ENCODE results near the gene GPRC5D. TPM values are rescaled to one million over a fixed set of nuclear protein-coding genes. Genes with fewer than 3 reads are reported as not detected.
A peak's percentile ranks its signal among the peaks of the same experiment; 100 is the strongest.

The GPRC5D gene
- total RNA-seq, 2 donors from 2014 or later: not detected

- ATAC-seq: no peak
- H3K4me1 Mint-ChIP-seq: no peaks in the 10 kb centered on the region
- H3K27ac Mint-ChIP-seq: no peak overlapping the region
Observed at GRCh38 chr12:12922191-12922616, 29.8 kb downstream of the GPRC5D start.

GRCh38 chr12:12919666-12920435 is 32.1 kb downstream of the GPRC5D start:
- H3K9me3 ChIP-seq (ENCODE audit: control insufficient read depth, low read length, poor library complexity, severe bottlenecking): no peaks in the 10 kb centered on the region
- ATAC-seq (no peak), DNase-seq (no peak)
- Mint-ChIP-seq H3K27me3 (peaks cover 26% of the 10 kb centered on the region), H3K27ac (no peak overlapping the region), H3K36me3 (ENCODE audit: low read depth) (no peaks in the 10 kb centered on the region), H3K4me3 (no peak overlapping the region), H3K4me1 (peaks cover 6% of the 10 kb centered on the region)

More at GRCh38 chr12:12922191-12922616, 29.8 kb downstream of the GPRC5D start:
- no peaks in the 10 kb centered on the region for H3K36me3 Mint-ChIP-seq (ENCODE audit: low read depth)
- no peaks in the 10 kb centered on the region for H3K9me3 ChIP-seq (ENCODE audit: control insufficient read depth, low read length, poor library complexity, severe bottlenecking)
- H3K4me3 Mint-ChIP-seq: no peak overlapping the region
- peaks cover 21% of the 10 kb centered on the region for H3K27me3 Mint-ChIP-seq
- no peak for DNase-seq

- no peak overlapping the region for H3K4me3 Mint-ChIP-seq
- peaks cover 6% of the 10 kb centered on the region for H3K4me1 Mint-ChIP-seq
- H3K27me3 Mint-ChIP-seq: peaks cover 31% of the 10 kb centered on the region
- no peaks in the 10 kb centered on the region for H3K9me3 ChIP-seq (ENCODE audit: control insufficient read depth, low read length, poor library complexity, severe bottlenecking)
- H3K36me3 Mint-ChIP-seq (ENCODE audit: low read depth): no peaks in the 10 kb centered on the region
- DNase-seq: no peak
- no peak overlapping the region for H3K27ac Mint-ChIP-seq
- ATAC-seq: no peak
Observed at GRCh38 chr12:12918781-12919389, 33.1 kb downstream of the GPRC5D start.

DNA sequence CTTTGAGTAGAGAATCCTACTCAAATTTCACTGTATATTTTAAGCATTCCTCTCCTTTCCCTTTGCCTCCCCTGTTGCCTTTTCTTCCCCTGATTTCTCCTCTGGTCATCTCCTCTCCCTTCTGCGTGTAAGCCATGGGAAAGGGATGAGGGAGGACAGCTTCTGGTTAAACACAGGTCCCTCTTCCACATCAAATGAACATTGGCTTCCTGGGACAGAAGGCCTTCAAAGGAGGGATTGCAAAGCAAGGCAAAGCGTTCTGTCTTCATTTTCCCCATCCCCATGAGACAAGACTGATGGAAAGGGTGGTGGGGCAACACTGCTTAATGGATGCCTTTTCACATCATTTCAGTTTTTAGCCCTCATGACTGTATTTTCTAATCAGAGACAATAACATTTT is 34.5 kb downstream of the GPRC5D start:
- Mint-ChIP-seq H3K4me3 (no peak overlapping the region), H3K27me3 (peaks cover 38% of the 10 kb centered on the region), H3K4me1 (peaks cover 6% of the 10 kb centered on the region), H3K36me3 (ENCODE audit: low read depth) (no peaks in the 10 kb centered on the region), H3K27ac (no peak overlapping the region)
- H3K9me3 ChIP-seq (ENCODE audit: control insufficient read depth, low read length, poor library complexity, severe bottlenecking): no peaks in the 10 kb centered on the region
- no peak for DNase-seq
- no peak for ATAC-seq

GRCh38 chr12:12916135-12916944 is 35.6 kb downstream of the GPRC5D start:
- Mint-ChIP-seq H3K27ac (no peak overlapping the region), H3K36me3 (ENCODE audit: low read depth) (no peaks in the 10 kb centered on the region), H3K27me3 (peaks cover 38% of the 10 kb centered on the region), H3K4me3 (peak overlapping the region; percentile 25), H3K4me1 (peaks cover 6% of the 10 kb centered on the region)
- H3K9me3 ChIP-seq (ENCODE audit: control insufficient read depth, low read length, poor library complexity, severe bottlenecking): no peaks in the 10 kb centered on the region
- ATAC-seq: peak; percentile 100
- peak; percentile 59 to 84 (median 68) for DNase-seq

DNA sequence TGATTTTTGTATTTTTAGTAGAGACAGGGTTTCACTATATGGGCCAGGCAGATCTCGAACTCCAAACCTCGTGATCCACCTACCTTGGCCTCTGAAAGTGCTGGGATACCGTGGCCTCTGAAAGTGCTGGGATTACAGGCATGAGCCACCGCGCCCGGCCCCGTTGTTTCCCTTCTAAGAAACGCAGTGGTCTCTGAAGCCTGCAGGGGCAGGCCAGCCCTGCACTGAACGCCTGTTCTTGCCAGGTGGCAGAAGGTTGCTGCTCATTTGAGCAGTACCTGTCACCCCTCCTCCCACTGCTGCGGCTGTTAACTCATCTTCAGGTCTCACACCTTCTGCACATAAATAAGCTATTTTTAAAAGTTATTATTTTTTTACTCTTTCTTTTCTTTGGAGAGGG is 36.3 kb downstream of the GPRC5D start:
- H3K36me3 Mint-ChIP-seq (ENCODE audit: low read depth): no peaks in the 10 kb centered on the region
- H3K4me1 Mint-ChIP-seq: peaks cover 7% of the 10 kb centered on the region
- peaks cover 38% of the 10 kb centered on the region for H3K27me3 Mint-ChIP-seq
- no peaks in the 10 kb centered on the region for H3K9me3 ChIP-seq (ENCODE audit: control insufficient read depth, low read length, poor library complexity, severe bottlenecking)
- H3K27ac Mint-ChIP-seq: no peak overlapping the region
- ATAC-seq (no peak), DNase-seq (no peak)
- H3K4me3 Mint-ChIP-seq: no peak overlapping the region

DNA sequence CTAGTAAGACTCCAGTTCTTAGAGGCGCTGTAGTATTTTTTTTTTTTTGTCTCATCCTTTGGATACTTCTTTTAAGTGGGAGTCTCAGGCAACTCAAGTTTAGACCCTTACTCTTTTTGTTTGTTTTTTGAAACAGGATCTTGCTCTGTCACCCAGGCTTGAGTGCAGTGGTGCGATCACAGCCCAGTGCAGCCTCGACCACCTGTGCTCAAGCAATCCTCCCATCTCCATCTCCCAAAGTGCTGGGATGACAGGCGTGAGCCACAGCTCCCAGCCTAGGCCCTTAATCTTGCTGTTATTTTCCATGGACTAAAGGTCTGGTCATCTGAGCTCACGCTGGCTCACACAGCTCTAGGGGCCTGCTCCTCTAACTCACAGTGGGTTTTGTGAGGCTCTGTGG is 39.3 kb downstream of the GPRC5D start:
- DNase-seq: no peak
- Mint-ChIP-seq H3K27ac (no peak overlapping the region), H3K36me3 (ENCODE audit: low read depth) (no peaks in the 10 kb centered on the region), H3K27me3 (peaks cover 23% of the 10 kb centered on the region), H3K4me1 (peaks cover 22% of the 10 kb centered on the region), H3K4me3 (no peak overlapping the region)
- no peak for ATAC-seq
- no peaks in the 10 kb centered on the region for H3K9me3 ChIP-seq (ENCODE audit: control insufficient read depth, low read length, poor library complexity, severe bottlenecking)

- H3K27me3 Mint-ChIP-seq: peaks cover 27% of the 10 kb centered on the region
- DNase-seq (no peak), ATAC-seq (no peak)
- no peak overlapping the region for H3K4me3 Mint-ChIP-seq
- peak overlapping the region; percentile 34 for H3K27ac Mint-ChIP-seq
- peaks cover 16% of the 10 kb centered on the region for H3K4me1 Mint-ChIP-seq
- no peaks in the 10 kb centered on the region for H3K36me3 Mint-ChIP-seq (ENCODE audit: low read depth)
- no peaks in the 10 kb centered on the region for H3K9me3 ChIP-seq (ENCODE audit: control insufficient read depth, low read length, poor library complexity, severe bottlenecking)
Observed at GRCh38 chr12:12909995-12910420, 42.0 kb downstream of the GPRC5D start.

- H3K4me1 Mint-ChIP-seq: peaks cover 16% of the 10 kb centered on the region
- no peak overlapping the region for H3K27ac Mint-ChIP-seq
- no peaks in the 10 kb centered on the region for H3K36me3 Mint-ChIP-seq (ENCODE audit: low read depth)
- ATAC-seq (no peak), DNase-seq (no peak)
- H3K27me3 Mint-ChIP-seq: peaks cover 25% of the 10 kb centered on the region
- H3K9me3 ChIP-seq (ENCODE audit: control insufficient read depth, low read length, poor library complexity, severe bottlenecking): no peaks in the 10 kb centered on the region
- no peak overlapping the region for H3K4me3 Mint-ChIP-seq
Observed at GRCh38 chr12:12909228-12909994, 42.6 kb downstream of the GPRC5D start.

DNA sequence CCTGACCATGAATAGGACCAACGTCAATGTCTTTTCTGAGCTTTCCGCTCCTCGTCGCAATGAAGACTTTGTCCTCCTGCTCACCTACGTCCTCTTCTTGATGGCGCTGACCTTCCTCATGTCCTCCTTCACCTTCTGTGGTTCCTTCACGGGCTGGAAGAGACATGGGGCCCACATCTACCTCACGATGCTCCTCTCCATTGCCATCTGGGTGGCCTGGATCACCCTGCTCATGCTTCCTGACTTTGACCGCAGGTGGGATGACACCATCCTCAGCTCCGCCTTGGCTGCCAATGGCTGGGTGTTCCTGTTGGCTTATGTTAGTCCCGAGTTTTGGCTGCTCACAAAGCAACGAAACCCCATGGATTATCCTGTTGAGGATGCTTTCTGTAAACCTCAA is 43.3 kb downstream of the GPRC5D start:
- H3K27ac Mint-ChIP-seq: no peak overlapping the region
- H3K4me1 Mint-ChIP-seq: peaks cover 16% of the 10 kb centered on the region
- H3K27me3 Mint-ChIP-seq: peaks cover 28% of the 10 kb centered on the region
- DNase-seq (no peak), ATAC-seq (no peak)
- no peak overlapping the region for H3K4me3 Mint-ChIP-seq
- no peaks in the 10 kb centered on the region for H3K36me3 Mint-ChIP-seq (ENCODE audit: low read depth)
- no peaks in the 10 kb centered on the region for H3K9me3 ChIP-seq (ENCODE audit: control insufficient read depth, low read length, poor library complexity, severe bottlenecking)

GRCh38 chr12:12908252-12908651 is 43.7 kb downstream of the GPRC5D start:
- ATAC-seq: no peak

GRCh38 chr12:12907552-12907951 is 44.4 kb downstream of the GPRC5D start:
- no peak for DNase-seq
- peaks cover 16% of the 10 kb centered on the region for H3K4me1 Mint-ChIP-seq
- H3K27ac Mint-ChIP-seq: no peak overlapping the region
- H3K27me3 Mint-ChIP-seq: peaks cover 21% of the 10 kb centered on the region
- no peaks in the 10 kb centered on the region for H3K9me3 ChIP-seq (ENCODE audit: control insufficient read depth, low read length, poor library complexity, severe bottlenecking)
- no peak overlapping the region for H3K4me3 Mint-ChIP-seq
- no peak for ATAC-seq
- H3K36me3 Mint-ChIP-seq (ENCODE audit: low read depth): no peaks in the 10 kb centered on the region

More at GRCh38 chr12:12908252-12908651, 43.7 kb downstream of the GPRC5D start:
- Mint-ChIP-seq H3K4me1 (peaks cover 16% of the 10 kb centered on the region), H3K4me3 (no peak overlapping the region), H3K27me3 (peaks cover 25% of the 10 kb centered on the region), H3K36me3 (ENCODE audit: low read depth) (no peaks in the 10 kb centered on the region), H3K27ac (no peak overlapping the region)
- no peaks in the 10 kb centered on the region for H3K9me3 ChIP-seq (ENCODE audit: control insufficient read depth, low read length, poor library complexity, severe bottlenecking)
- DNase-seq: no peak
